Sigmoid colon (tissue), 7 donors: Measurements from ENCODE around the gene OR51B6. TPM values are rescaled to one million over a fixed set of nuclear protein-coding genes. Genes with fewer than 3 reads are reported as not detected.

Source experiments
- DNase-seq: peaks from one replicate; pipeline ENCODE4 v3.0.0-alpha.2; 2019
- H3K27ac ChIP-seq, 4 donors: fragments of 200-600 bp; sonication (generic); one replicate each; pipeline ENCODE4 v1.5.1; 2016 to 2019; ENCODE audit warnings: mild to moderate bottlenecking in 1 of 4
- H3K27me3 ChIP-seq, 3 donors: fragments of 200-600 bp; sonication (generic); one replicate each; pipeline ENCODE4 v1.5.1; 2019; ENCODE audit warnings: mild to moderate bottlenecking in 1 of 3
- H3K36me3 ChIP-seq, 4 donors: fragments of 200-600 bp; sonication (generic); one replicate each; pipeline ENCODE4 v1.5.1; 2016 to 2019
- H3K4me1 ChIP-seq, 4 donors: fragments of 200-600 bp; sonication (generic); one replicate each; pipeline ENCODE4 v1.5.1; 2017 to 2019
- H3K4me3 ChIP-seq, 4 donors: fragments of 200-600 bp; sonication (generic); one replicate each; pipeline ENCODE4 v1.5.1; 2017 to 2019; ENCODE audit warnings: mild to moderate bottlenecking in 2 of 4, moderate library complexity in 1 of 4
- H3K9me3 ChIP-seq, 4 donors: fragments of 200-600 bp in 3 of 4; sonication (generic) in 3 of 4; one replicate each; pipeline versions ENCODE4 v1.5.1 to v1.6.1; 2013 to 2019
- EP300 ChIP-seq, 4 donors: sonication (generic); formaldehyde crosslinking; IDR thresholded peaks; one replicate each; pipeline ENCODE4 v1.6.1; 2017; ENCODE audit warnings: antibody characterized with exemption in 4 of 4
- POLR2A ChIP-seq, 2 donors: fragments of 450-650 bp; IDR thresholded peaks; one replicate each; pipeline ENCODE4 v1.6.1; 2016; ENCODE audit warnings: antibody characterized with exemption in 2 of 2, mild to moderate bottlenecking in 2 of 2, moderate library complexity in 2 of 2
- POLR2AphosphoS5 ChIP-seq, 4 donors: sonication (generic); formaldehyde crosslinking; IDR thresholded peaks; one replicate each; pipeline ENCODE4 v1.6.1; 2017; ENCODE audit warnings: antibody characterized with exemption in 4 of 4
- WGBS, 2 donors: extraction: QIAGEN DNeasy Blood & Tissue Kit; methylation state at CpG; one replicate each; pipeline ENCODE4 v1.1.7; 2013; 5-methylcytosine and 5-hydroxymethylcytosine counted together
- intact Hi-C: fragments of 100-400 bp; cut with DNase I; formaldehyde crosslinking; loops from one replicate; pipeline ENCODE4 v1.15.1; 2023
- polyA plus RNA-seq, 3 donors: library from polyadenylated mRNA; stranded (reverse); fragments of 200-250 nt; gene quantifications; one replicate each; pipeline ENCODE4 v1.2.3, GENCODE V29; 2013
- total RNA-seq, 4 donors: library from RNA; depleted of rRNA; stranded (reverse); fragments of >200 nt; gene quantifications; one replicate each; pipeline ENCODE4 v1.1.0, GENCODE V29; 2016
- TF ChIP-seq, protein P1 (sequence below), 4 experiments: fragments of 450-650 bp in 3 of 4; fragments of 200-600 bp in 1 of 4; IDR thresholded peaks; one replicate each; pipeline ENCODE4 v1.5.1; 2016 to 2019; ENCODE audit warnings: antibody characterized with exemption in 4 of 4, mild to moderate bottlenecking in 3 of 4, moderate library complexity in 2 of 4
- donor health status: healthy with polysubstance abuse.
- donor health status: Bipolar disorder and iron deficiency.
- donor health status: healthy.

Gene OR51B6
- total RNA-seq = not detected
- not detected for polyA plus RNA-seq

DNA sequence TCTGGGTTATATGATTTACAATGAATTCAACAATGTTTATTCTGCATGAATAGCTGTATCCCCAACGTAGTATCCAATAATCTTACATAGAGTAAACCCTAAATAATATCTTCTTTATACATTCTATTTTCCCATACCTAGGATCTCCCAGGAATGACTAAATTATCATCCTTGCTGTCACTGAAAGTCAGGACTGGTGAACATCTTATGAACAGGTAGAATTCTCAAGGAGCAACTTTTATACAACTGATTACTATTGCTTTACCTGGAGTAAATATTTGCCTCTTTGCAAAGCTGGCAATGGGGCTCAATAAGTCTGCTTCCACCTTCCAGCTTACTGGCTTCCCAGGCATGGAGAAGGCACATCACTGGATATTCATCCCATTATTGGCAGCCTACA, at the start of gene OR51B6:
OR51B6 (plus strand) TSS at position 301 of the 400 bp plus-strand sequence; CDS start at position 301, 0 bp downstream.
- WGBS, 2 donors = 24 to 55% methylated on average over 1 of the region's 1 CpG
- intact Hi-C loops = no loop called here
- Histone ChIP-seq H3K36me3 (no peaks in the 10 kb centered on the region), H3K4me3 (no peak within 1 kb of the TSS), H3K27me3 (no peaks in the 10 kb centered on the region), H3K9me3 (no peaks in the 10 kb centered on the region), H3K4me1 (no peaks in the 10 kb centered on the region), H3K27ac (no peak within 1 kb of the TSS)
- no peak for DNase-seq
- TF ChIP-seq POLR2A (IDR thresholded peaks at IDR 0.05) = no peak
- TF ChIP-seq EP300 (IDR thresholded peaks at IDR 0.05) = no peak
- no peak for TF ChIP-seq POLR2AphosphoS5 (IDR thresholded peaks at IDR 0.05)
- TF ChIP-seq, protein P1, sequence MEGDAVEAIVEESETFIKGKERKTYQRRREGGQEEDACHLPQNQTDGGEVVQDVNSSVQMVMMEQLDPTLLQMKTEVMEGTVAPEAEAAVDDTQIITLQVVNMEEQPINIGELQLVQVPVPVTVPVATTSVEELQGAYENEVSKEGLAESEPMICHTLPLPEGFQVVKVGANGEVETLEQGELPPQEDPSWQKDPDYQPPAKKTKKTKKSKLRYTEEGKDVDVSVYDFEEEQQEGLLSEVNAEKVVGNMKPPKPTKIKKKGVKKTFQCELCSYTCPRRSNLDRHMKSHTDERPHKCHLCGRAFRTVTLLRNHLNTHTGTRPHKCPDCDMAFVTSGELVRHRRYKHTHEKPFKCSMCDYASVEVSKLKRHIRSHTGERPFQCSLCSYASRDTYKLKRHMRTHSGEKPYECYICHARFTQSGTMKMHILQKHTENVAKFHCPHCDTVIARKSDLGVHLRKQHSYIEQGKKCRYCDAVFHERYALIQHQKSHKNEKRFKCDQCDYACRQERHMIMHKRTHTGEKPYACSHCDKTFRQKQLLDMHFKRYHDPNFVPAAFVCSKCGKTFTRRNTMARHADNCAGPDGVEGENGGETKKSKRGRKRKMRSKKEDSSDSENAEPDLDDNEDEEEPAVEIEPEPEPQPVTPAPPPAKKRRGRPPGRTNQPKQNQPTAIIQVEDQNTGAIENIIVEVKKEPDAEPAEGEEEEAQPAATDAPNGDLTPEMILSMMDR (IDR thresholded peaks at IDR 0.05) = no peak

GRCh38 chr11:5301846-5302245, 49.5 kb upstream of the OR51B6 start, which contains the start of gene OR51B4:
Gene OR51B4, minus strand, starts transcription at chr11:5301946. Its CDS starts 0 bp downstream, at chr11:5301946.
- Histone ChIP-seq H3K4me3 (no peak within 1 kb of the TSS), H3K4me1 (no peaks in the 10 kb centered on the region), H3K27me3 (no peaks in the 10 kb centered on the region), H3K9me3 (no peaks in the 10 kb centered on the region), H3K36me3 (no peaks in the 10 kb centered on the region), H3K27ac (no peak within 1 kb of the TSS)
- TF ChIP-seq POLR2AphosphoS5 (IDR thresholded peaks at IDR 0.05) (no peak), EP300 (IDR thresholded peaks at IDR 0.05) (no peak), POLR2A (IDR thresholded peaks at IDR 0.05) (no peak)
- TF ChIP-seq, protein P1 (IDR thresholded peaks at IDR 0.05) = no peak
- DNase-seq = no peak
- 83 to 88% methylated on average over 2 of the region's 2 CpGs for WGBS, 2 donors
- intact Hi-C loops = no loop called here

GRCh38 chr11:5303626-5304025, 47.7 kb upstream of the OR51B6 start:
- 72 to 88% methylated on average over 5 of the region's 5 CpGs for WGBS, 2 donors

GRCh38 chr11:5304046-5304445, 47.3 kb upstream of the OR51B6 start:
- no peak for DNase-seq
- no peaks in the 10 kb centered on the region for H3K36me3 ChIP-seq
- intact Hi-C loops = no loop called here
- WGBS, 2 donors = 42 to 94% methylated on average over 1 of the region's 1 CpG
- H3K4me3 ChIP-seq = no peak overlapping the region
- no peak overlapping the region for H3K27ac ChIP-seq
- TF ChIP-seq, protein P1 (IDR thresholded peaks at IDR 0.05) = no peak
- no peak for TF ChIP-seq POLR2A (IDR thresholded peaks at IDR 0.05)
- no peak for TF ChIP-seq POLR2AphosphoS5 (IDR thresholded peaks at IDR 0.05)
- no peak for TF ChIP-seq EP300 (IDR thresholded peaks at IDR 0.05)
- no peaks in the 10 kb centered on the region for H3K27me3 ChIP-seq
- H3K9me3 ChIP-seq = no peaks in the 10 kb centered on the region
- no peaks in the 10 kb centered on the region for H3K4me1 ChIP-seq

More at GRCh38 chr11:5303626-5304025, 47.7 kb upstream of the OR51B6 start:
- intact Hi-C loops = no loop called here
- no peak for TF ChIP-seq POLR2AphosphoS5 (IDR thresholded peaks at IDR 0.05)
- TF ChIP-seq, protein P1 (IDR thresholded peaks at IDR 0.05) = no peak
- TF ChIP-seq EP300 (IDR thresholded peaks at IDR 0.05) = no peak
- no peak for TF ChIP-seq POLR2A (IDR thresholded peaks at IDR 0.05)
- H3K9me3 ChIP-seq = no peaks in the 10 kb centered on the region
- H3K36me3 ChIP-seq = no peaks in the 10 kb centered on the region
- no peak overlapping the region for H3K27ac ChIP-seq
- no peaks in the 10 kb centered on the region for H3K4me1 ChIP-seq
- no peak overlapping the region for H3K4me3 ChIP-seq
- DNase-seq = no peak
- H3K27me3 ChIP-seq = no peaks in the 10 kb centered on the region
